GM19463 (cell line): Measurements from ENCODE around the gene RASA3.

Experiments
- ATAC-seq: cut with Tn5 transposase; IDR thresholded peaks from one replicate; pipeline ENCODE4 v1.9.1; 2021; ENCODE audit warnings: mild to moderate bottlenecking, moderate library complexity; ENCODE audit not compliant: unreplicated experiment

The RASA3 gene

GRCh38 chr13:113960276-113960948 lies 172.0 kb downstream of the RASA3 start:
- no peak for ATAC-seq

- ATAC-seq: no peak
Observed at GRCh38 chr13:113959198-113959597, 173.2 kb downstream of the RASA3 start.

DNA sequence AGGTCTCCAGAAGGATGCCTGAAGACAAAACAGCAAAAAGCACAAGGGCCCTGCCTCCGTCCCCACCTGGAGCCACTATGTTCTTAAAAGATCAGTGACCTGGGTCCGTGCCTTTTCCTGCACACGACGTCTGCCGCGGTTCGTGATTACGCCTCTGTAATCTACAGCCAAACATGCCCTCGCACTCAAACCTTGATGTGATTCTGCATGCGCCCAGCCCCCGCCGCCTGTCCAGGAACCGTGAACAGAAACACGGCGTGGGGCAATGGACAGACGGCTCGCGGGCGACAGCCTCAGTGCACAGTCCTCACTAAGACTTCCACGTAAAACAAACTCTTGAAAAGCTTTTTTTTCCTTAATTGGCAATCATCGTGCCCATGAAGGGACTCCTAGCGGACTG lies 174.1 kb downstream of the RASA3 start:
- no peak for ATAC-seq

DNA sequence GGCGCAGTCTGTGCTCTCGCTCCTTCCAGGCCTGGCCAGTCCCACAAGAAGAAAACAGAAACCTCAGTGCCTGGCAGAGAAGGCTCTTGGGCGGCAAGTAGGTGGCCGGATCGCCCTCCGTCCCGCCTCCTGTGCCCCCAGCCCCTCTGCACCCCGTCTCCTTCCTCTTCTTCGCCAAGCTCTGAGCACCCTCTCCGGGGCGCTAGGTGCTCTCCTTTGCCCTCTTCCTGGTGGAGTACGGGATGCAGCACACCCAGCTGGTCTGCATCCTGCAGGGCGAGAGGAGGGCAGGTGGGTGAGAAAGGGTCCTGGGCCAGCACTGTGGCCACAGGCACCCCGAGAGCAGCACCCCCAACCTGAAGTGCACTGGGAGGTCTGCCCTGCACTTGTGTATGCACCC lies 175.9 kb downstream of the RASA3 start:
- no peak for ATAC-seq

DNA sequence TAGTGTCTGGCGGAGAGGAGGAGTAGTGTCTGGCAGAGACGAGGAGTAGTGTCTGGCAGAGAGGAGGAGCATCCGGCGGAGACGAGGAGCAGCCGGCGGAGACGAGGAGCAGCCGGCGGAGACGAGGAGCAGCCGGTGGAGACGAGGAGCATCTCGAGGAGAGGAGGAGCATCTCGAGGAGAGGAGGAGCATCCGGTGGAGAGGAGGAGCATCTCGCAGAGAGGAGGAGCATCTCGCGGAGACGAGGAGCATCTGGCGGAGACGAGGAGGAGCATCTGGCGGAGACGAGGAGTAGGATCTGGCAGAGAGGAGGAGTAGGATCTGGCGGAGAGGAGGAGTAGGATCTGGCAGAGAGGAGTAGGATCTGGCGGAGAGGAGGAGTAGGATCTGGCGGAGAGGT lies 176.7 kb downstream of the RASA3 start:
- ATAC-seq: no peak

- no peak for ATAC-seq
Observed at GRCh38 chr13:113955235-113955634, 177.2 kb downstream of the RASA3 start.

- no peak for ATAC-seq
Observed at GRCh38 chr13:113954046-113954835, 178.2 kb downstream of the RASA3 start.

GRCh38 chr13:113953561-113953960 lies 178.9 kb downstream of the RASA3 start:
- ATAC-seq: no peak

GRCh38 chr13:113952983-113953520 lies 179.4 kb downstream of the RASA3 start:
- no peak for ATAC-seq

DNA sequence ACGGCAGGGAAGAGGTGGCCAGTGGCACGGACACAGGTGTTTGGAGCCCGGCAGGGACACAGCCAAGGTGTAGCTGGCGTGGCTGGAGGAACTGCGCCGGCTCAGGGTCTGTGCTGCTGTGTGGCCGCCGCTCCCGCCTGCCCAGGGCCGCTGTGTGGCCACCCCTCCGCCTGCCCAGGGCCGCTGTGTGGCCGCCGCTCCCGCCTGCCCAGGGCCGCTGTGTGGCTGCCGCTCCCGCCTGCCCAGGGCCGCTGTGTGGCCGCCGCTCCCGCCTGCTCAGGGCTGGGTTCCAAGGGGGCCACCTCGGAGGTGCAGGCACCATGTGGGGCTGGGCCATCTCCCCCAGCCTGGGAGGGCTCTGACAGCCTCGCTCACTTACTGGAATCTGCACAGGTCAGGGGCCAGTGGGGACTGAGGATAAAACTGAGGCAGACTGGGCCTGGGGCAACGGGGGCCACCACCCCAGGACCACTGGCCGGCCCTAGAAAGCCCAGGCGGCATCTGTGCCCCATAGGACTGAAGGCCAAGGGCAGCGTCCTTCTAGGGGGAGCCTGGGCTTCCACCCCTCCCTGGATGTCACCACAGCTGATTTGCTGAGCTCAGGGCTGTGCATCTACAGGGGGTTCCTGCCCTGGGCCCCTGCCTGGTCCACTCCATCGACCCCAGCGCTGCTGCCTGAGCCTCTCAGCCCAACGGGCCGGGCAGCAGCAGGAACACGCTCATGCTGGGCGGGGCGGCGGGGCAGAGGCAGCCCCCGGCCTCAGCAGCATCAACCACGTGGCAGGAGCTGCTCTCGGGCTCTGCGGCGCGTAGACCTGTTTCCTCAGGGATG lies 180.1 kb downstream of the RASA3 start:
- no peak for ATAC-seq

DNA sequence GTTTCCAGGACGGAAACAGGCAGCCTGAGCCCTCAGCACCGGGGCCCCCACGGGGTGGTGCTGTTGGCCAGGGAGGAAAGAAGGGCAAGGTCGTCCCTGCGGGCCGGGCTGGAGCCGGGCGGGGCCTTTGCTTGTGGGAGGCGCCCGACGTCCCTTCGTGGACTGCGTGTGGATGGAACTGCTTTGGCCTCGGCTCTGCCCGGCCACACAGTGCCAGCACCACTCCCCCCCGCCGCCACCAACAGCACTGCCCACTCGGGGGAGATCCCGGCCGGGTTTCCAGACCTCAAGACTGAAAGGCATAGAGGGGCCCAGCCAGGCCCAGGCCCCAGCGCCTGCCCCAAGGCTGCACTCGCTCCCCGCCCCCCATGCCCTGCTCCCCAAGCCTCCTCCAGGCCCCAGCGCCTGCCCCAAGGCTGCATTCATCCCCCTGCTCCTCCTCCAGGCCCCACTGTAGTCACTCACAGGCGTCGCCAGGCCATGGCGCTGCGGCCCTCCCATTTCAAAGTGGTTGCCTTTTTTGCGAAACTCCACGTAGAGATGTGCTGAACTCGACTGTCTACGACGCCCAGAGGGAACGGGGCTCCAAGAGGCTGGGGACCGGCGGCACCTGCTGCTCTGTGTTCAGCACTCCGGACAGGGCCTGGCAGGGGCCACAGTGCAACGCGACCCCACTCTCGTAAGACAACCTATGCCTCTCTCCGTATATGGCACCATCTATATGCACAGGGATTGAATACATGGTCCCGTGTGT lies 181.0 kb downstream of the RASA3 start:
- no peak for ATAC-seq

GRCh38 chr13:113950451-113951245 lies 181.8 kb downstream of the RASA3 start:
- ATAC-seq: no peak

GRCh38 chr13:113949546-113949945 lies 182.9 kb downstream of the RASA3 start:
- ATAC-seq: no peak

DNA sequence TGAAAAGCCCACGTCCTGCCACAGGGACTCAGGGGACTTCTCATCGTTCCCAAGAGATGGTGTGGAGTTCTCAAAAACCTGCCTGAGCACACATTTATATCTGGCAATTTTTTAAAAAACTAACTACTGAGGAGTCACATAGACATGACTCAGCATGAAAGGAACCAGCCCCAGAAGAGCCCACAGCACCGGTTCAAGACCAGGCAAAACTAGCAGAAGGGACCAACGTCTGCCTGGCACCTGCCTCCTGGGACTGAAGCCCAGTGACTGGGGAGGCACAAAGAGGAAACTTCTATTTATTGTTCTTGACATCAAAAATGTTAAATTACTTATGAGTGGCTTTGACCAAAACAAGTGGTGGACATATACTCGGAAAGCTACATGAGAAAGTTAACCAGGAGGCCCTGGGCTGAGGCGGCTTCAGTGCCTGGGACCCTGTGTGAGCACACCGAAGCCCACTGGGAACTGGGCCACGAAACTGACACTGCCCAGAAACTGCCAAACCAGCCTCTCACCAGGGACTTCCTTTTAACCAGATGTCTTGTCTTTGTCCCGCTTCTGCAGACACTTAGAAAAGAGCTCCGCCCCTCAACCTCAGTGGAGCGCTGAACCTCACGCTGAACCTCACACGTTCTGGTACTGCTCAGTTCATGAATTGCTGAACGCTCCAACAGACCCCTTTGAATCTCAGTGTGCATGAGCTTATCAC lies 184.2 kb downstream of the RASA3 start:
- ATAC-seq: no peak

DNA sequence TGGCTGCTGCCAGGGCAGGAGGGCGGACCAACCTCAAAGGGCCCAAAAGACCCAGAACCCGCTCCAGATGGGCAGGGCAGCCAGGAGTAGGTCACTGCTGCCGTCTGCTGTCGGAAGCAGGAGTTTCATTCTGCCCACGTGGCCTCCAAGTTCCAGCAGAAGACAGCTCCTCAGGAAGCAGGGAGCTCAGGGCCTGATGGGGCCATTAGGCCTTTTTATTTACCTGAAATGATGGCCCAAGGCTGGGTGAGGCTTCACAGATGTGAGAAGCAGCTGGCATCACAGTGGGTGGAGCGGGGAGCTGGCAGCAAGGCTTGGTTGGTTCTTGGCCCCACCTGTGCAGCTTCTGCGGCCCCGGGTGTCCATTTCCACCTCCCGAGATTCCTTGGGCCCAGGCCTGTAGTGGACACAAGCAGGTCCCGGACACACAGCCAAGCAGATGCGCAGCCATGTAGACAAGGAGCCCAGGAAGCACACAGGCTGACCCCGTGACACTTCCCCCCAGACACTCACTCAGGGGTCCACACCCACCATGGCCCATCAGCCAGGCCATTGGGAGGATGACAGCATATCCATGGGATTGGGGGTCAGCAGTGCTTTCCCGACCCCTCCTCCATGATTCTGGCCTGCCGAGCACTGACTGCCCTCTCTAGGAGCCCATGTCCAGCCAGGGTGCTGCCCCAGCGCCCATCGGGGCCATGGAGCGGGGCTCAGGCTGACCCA lies 185.0 kb downstream of the RASA3 start:
- no peak for ATAC-seq

DNA sequence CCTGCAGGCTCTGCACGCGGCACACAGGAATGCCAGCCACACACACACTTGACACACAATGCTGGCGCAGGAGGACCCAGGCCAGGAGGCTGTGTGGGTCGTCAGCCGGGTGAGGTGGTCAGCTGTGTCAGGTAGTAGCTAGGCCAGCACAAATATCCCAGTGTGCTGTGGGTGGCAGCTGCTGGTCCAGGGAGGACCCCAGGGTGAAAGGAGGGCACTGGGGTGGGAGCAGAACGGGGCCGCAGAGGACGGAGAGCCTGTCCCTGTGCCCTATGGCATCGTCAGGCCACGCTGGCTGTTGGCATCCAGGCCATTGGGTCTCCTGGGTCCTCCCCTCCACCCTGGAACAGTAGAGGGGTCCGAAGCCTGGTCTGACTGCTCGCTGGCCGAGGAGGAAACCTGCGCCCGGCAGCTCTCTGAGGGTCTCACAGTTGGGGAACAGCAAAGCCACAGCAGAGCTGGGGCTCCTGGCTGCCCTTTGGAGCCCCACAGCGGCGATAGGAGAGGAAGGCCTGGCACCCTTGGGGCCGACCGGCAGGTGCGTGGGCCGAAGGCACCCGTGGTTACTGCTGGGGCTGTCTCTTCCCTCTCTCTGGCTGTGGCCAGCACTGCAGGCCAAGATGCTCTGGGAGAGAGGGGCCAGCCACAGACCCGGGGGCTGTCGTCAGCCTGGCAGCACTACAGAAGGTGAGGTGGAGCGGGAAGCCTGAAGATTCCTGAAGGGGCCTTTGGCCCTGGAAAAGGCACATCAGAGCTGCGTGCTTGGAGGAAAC lies 185.8 kb downstream of the RASA3 start:
- ATAC-seq: no peak

- no peak for ATAC-seq
Observed at GRCh38 chr13:113945857-113946408, 186.5 kb downstream of the RASA3 start.
